Activated T-cell treated with anti-CD3 and anti-CD28 coated beads, Interleukin-2, amount 50 U/mL, for 1 hour (primary cell): ENCODE measurements around the gene SYNE4.
A peak's percentile ranks its signal among the peaks of the same experiment; 100 is the strongest.
"Not testable (repeated sequence)": the region's sequence is repeated elsewhere in the genome, so short reads cannot be mapped to it uniquely, and the experiment has no call there.

ENCODE experiments used
- DNase-seq: peaks from one replicate; pipeline ENCODE4 v3.0.0-alpha.2; 2020

Gene SYNE4

DNA sequence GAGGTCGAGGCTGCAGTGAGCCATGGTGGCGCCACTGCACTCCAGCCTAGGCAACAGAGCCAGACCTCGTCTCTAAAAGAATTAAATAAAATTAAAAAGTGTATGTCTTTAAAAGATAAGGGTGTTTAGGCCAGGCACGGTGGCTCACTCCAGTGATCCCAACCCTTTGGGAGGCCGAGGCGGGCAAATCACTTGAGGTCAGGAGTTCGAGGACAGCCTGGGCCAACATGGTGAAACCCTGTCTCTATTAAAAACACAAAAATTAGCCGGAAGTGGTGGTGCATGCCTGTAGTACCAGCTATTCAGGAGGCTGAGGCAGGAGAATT lies 21.1 kb downstream of the SYNE4 start:
- no peak for DNase-seq

DNA sequence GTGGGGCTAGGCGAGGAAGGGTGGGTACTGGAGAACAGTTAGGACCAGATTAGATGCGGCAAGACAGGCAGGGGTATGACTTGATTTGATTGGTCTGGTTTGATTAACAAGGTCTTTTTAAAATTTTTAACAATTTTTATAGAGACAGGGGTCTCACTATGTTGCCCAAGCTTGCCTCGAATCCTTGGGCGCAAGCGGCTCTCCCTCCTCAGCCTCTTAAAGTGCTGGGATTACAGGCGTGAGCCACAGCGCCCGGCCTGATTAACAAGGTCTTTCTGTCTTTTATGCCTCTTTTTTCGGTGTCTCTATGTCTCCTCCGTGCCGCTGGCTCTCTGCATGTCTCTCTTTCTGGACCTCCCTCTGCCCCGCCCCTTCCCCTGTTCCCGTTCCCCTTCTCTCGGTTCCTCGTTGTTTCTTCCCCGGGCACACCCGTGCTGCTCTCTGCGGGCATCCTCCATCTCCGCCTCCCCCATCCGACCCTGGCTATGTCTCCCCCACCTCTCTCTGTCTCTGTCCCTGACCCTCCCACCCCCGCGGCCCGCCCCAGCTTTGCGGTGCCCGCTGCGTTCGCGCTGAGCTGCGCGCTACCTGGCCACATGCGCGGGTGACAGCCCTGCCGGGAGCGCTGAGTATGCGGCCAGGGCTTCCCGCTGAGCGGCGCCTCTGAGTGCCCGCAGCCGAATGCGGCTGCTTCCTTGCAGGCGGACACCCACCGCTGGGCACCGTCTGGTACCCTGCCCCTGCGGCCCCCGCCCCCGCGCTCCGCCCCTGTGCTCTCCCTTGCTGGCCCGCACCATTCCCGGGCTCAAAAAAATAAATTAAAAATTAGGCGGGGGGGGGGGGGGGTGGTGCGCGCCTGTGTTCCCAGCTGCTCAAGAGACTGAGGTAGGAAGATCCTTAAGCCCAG lies 21.7 kb downstream of the SYNE4 start:
- DNase-seq: peak; percentile 28

DNA sequence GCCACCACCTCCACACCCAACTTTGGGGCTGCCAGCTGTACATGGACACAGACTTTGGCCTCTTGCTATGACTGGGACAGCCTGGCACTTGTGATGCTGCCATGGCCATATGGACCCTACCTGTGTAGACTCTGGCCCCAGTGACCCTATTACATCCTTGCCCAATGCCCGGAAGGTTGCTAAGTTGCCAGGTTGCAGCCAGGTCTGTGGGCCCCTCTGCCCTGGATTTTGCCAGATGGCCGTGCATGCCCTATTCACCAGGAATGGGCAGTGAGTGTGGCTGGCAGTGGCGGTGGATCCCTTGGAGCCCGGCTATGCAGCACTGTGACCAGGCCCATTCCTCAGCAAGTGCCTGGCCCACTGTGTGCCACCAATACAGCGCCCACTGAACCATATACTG lies 22.5 kb downstream of the SYNE4 start:
- DNase-seq: no peak

DNA sequence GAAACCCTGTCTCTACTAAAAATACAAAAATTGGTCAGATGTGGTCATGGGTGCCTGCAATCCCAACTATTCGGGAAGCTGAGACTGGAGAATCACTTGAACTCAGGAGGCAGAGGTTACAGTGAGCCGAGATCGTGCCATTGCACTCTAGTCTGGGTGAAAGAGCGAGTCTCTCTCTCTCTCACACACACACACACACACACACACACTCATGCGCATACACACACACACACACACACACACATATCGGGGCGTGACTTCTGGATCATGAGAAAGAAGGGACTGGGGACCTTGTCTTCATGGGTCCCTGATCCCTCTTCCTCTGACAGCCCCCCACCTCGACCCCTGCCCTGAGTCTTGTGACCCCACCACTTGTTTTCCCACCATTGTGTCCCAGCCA lies 25.4 kb downstream of the SYNE4 start:
- DNase-seq: no peak

DNA sequence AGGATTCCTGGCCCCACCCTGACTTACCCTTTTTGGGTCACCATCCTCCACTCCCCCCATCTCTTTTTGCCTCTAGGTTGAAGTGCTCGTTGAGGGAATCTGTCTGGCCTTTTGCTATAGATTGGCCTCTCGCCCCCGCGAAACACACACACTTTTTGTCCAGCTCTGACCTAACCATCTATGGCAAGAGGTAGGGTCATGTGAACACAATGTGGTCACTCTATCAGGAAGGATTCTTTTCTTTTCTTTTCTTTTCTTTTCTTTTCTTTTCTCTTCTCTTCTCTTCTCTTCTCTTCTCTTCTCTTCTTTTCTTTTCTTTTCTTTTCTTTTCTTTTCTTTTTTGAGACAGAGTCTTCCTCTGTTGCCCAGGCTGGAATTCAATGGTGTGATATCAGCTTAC lies 27.6 kb downstream of the SYNE4 start:
- DNase-seq: not testable (repeated sequence)

DNA sequence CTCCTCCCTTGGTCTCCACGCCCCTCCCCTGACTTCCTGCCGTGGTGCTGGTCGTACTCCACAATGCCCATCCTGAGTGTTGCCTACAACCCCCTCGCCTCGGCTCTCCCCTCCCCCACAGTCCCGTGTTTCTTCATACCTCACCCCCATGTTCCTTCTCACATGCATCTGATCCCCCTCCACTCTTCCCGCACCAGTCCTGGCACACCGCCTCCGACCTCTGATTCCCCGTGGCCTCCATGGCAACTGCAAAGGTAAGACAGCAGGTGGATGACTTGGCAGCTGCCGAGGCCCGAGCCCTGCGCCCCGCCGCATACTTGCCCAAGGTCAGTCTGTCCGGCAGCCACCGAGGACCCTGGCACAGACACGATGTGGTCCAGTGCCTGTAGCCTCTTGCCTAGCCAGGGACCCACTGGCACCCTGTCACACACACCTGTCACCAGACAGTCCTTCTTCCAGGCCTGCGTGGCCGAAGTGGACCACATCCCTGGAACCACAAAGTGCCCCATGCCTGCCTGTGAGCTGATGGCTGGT lies 29.7 kb downstream of the SYNE4 start:
- DNase-seq: no peak

DNA sequence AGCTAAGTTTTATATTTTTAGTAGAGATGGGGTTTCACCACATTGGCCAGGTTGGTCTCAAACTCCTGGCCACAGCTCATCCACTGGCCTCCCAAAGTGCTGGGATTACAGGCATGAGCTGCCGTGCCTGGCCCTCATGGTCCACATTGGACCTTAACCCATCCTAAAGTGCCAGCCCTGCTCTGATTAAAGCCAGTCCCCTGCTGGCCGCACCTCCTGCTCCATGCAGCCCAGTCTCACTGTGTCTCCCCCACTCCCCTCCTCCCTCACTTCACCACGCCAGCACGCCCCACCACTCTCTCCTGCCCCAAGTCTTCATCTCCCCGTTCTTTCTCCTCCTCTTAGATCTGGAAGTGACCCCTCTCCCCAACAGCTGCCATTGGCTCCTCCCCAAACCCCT lies 30.3 kb downstream of the SYNE4 start:
- no peak for DNase-seq

DNA sequence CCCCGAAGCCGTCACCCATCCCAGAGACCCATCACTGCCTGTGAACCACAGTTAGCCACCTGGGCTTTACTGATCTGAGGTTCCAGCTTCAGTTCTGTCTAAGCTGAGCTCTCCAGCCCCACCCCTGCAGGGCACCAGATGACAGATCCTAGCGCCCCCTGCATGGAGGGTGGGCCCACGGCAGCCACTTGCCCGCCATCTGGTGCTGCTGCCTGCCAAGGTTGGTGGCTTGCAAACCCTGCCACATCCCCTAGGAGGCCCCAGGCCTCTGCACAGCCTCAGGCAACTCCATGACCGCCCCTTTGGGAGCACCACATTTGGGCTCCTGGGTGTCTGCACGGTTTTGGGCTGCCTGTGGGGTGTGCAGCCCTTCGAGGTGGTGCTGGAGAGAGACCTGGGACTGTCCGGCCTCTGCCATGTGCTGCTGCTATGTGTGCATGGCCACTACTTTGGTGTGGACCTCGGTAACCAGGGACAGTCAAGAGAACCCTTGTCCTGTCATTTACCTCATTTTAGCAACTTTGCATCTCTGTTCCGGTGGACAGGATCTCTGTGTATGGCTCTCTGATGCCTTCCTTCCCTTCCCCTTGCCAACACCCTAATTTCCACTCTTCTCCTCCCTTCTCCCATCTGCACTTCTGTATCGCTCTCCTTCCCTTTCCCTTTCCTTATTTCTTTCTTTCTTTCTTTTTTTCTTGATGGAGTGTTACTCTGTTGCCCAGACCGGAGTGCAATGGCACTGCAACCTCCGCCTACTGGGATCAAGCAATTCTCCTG lies 31.0 kb downstream of the SYNE4 start:
- no peak for DNase-seq

DNA sequence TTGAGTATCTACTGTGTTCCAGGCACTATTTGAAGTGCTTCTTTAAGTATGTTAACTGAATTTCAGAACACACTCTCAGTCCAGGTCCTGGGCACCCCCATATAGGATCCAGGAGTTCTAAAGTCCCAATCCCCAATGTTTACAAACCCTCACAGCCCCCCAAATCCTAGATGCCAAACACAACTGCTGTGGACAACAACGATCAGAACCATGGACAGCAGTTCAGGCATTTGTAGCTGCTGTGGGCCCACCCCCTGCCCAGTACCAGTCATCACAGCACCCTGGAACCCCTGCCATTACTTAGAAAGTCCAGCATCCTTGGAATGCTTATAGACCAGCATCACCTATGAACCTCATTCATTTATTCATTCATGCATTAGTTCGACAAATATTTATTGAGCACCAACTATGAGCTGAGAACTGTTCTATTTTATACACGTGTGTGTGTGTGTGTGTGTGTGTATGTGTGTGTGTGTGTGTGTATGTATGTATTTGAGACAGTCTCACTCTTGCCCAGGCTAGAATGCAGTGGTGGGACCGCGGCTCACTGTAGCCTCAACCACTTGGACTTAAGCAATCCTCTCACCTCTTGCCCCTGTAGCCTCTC lies 32.9 kb downstream of the SYNE4 start:
- DNase-seq: no peak

DNA sequence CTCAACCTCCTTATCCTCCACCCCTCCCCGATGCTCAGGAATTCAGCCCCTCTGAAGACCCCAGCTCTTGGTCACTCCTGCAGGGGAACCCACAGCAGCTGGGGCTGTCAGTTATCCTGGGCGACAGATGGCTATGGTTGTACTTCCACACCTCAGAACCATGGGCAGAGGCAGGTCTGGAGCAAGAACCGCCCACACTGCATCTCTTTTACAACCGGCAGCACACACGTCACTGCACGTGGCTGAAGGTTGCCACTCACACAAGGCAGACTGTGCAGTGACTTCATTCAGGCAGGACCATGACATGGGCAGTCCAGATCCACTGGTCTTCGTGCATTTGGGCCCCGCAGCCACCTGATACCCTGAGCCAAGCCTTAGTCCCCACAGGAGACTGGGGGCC lies 35.1 kb downstream of the SYNE4 start:
- no peak for DNase-seq

DNA sequence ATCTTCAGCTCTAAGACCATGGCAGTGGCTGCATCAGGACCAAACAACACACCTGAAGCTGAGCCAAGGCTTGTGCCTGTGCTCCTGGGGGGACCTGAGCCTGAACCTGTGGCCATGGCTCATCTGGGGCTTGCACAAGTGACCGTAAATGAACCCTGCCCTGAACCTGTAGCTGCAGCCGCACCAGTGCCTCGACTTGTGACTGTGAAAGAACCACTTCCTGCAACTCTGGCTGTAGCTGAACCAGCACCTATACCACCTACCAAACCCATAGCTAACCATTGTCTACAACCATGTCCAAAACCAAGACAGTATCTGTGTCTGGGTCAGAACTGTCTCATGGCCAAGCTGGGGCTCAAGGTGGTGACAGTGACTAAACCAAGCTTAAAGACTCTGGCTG lies 41.8 kb downstream of the SYNE4 start:
- DNase-seq: no peak

DNA sequence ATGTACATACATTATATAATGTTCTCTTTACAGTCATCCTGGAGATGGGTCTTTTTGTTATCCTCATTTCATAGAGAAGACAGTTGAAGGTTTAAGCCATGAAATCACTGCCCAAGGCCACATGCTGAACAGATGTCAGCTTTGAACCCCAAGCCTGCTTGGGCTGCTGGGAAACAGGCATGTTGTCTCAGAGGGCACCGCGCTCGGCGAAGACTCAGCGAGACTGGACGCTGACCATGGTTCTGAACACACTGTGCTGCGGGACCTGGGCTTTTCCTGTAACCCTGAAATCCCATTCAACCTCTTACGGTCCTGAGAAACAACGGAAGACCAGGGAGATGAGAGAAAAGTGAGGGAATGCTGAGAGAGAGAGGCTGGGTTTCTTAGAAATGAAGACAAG lies 45.1 kb downstream of the SYNE4 start:
- peak; percentile 41 for DNase-seq

DNA sequence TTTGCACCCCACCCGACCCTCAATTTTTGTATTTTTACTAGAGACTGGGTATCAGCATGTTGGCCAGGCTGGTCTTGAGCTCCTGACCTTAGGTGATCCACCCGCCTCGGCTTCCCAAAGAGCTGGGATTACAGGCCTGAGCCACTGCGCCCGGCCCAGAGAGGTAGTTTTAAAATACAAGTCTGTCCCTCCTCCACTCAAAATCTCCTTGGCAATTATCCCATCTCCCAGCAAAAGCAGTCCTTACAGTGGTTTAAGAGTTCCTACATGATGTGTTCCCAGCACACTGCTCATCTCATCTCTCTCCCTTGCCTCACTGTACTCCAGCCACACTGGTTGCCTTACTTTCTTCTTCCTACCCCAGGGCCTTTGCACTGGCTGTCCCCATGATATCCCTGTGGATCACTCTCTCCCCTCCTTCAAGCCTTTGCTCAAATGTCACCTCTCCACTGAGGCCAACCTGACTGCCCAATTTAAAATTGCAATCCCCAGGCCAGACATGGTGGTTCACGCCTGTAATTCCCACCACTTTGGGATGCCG lies 48.1 kb downstream of the SYNE4 start:
- no peak for DNase-seq

DNA sequence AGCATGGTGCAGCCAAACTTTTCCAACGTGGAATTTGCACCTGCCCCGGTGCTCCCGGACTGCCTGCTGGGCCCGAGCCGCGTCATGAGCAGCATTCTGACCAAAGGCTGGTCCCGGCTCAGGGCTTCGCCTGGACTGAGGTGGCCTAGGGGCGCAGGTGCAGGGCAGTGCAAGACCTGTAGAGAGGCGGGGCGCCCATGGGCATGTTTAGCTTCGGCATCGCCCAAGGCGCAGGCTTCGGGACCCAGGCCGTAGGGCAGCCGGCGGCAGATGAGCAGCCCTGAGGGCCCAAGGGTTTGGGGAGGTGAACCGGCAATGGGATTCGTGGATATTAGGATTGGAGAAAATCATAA lies 48.7 kb downstream of the SYNE4 start:
- no peak for DNase-seq

DNA sequence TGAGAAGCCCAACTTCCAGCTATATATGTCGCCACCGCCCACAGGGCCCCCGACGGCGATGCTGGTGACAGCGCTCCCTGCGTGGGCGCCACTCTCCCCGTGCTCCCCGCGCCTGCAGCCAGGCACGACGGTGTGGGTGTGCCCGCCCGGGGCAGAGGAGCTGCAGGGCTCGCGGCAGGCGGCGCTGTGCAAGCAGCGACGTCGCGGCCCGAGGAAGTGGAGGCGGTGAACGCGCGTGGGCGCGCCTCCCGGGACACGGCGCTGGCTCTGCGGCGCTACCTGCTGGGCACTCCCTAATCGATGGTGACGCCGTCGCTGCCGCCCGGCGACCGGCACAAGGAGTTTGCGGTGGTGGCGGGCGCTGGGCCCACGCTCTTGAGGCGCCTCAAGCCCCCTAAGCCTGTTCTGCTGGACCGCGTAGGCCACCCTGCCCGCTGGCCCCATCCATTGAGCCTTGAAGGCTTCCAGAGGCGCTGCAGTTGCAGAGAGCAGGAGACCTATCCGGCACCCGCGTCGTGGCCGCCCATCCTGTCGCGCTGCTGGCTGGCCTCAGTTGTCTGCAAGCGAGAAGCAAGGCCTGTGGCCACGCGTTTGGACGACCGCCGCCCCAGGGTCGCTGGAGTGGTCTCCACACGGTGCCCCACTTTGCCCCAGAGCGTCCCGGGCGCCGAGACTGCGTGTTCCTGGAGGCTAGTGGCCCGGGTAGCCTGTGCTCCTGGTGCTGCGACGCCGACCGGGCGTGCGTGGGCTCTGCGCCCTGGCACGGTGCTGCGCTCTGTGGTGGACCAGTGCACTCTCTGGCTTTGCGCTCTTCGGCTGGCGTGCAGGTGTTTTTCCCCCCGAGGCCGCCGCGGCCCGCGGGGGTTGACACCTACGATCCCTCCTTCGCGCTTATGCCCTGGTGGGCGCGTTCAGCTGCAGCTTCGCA lies 49.3 kb downstream of the SYNE4 start:
- DNase-seq: peak; percentile 87

DNA sequence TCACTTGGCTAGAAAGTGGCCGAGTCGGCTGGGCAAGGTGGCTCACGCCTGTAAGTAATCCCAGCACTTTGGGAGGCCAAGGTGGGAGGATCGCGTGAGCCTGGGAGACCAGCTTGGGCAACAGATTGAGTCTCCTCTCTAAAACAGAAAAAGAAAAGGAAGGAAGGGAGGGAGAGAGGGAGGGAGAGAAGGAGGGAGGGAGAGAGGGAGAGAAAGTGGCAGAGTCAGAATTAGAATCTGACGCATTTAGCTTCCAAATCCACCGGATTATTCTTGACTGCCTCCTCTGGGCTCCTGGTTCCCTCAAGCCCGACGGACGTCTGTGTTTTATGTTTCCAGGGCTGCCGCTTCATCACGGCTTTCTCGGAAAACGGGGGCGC lies 50.0 kb downstream of the SYNE4 start:
- no peak for DNase-seq

DNA sequence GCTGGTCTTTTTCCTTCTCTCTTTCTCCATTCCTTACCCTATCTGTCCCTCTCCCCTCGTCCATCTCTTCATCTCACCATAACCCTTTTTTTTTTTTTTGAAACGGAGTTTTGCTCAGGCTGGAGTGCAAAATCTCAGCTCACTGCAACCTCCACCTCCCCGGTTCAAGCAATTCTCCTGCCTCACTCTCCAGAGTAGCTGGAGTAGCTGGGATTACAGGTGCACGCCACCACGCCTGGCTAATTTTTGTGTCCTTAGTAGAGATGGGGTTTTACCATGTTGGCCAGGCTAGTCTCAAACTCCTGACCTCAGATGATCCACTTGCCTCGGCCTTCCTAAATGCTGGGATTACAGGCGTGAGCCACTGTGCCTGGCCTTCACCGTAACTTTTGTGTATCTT lies 51.2 kb downstream of the SYNE4 start:
- not testable (repeated sequence) for DNase-seq

DNA sequence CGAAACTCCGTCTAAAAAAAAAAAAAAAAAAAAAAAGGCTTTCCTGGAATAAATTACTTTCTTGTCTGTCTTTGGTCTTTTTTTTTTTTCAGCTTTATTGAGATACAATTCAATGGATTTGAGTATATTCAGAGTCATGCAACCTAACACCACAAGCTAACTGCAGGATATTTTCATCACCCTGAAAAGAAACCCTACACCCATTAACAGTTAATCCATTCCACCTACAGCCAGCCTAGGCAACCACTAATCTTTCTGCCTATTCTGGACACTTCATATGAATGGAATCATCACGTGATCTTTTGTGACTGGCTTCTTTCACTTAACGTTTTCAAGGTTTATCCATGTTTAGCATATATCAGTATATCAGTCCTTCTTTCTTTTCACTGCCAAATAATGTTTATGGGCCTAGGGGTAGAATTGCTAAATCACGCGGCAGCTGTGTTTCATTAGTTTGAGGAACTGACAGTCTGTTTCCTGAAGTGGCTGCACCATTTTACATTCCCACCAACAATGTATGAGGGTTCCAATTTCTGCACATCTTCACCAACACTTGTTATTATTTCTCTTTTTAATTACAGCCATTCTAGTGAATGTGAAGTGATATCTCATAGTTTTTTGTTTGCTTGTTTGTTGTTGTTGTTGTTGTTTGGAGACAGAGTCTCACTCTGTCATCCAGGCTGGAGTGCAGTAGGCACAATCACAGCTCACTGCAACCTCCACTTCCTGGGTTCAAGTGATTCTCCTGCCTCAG lies 52.6 kb downstream of the SYNE4 start:
- DNase-seq: no peak
